Measurements from ENCODE around the gene PTPRO. TPM values are rescaled to one million over a fixed set of nuclear protein-coding genes. Genes with fewer than 3 reads are reported as not detected.

The PTPRO gene
- polyA plus RNA-seq, 2 of the 4 experiments (the other 2 are of a cell fraction), result 0.04 TPM; not detected in 1

GRCh38 chr12:15528666-15529065, 206.4 kb downstream of the PTPRO start:
- Histone ChIP-seq H3K4me3 (no peak overlapping the region), H3K9me3 (no peaks in the 10 kb centered on the region), H3K27ac (no peak overlapping the region), H3K4me1 (peaks cover 5% of the 10 kb centered on the region; the same call in 2 of the 3 replicates), H3K4me2 (no peak overlapping the region)
- ChIA-PET CTCF (interaction anchor here (0.6 to 7.3 kb wide), 6 partner anchors 56 to 699 kb away, joined by 3 to 55 read pairs (median 4); no protein-coding TSS in a partner anchor), POLR2A (no interaction called here)
- peak; percentile 36 for FAIRE-seq
- 86% methylated on average over 2 of the region's 2 CpGs for WGBS (ENCODE audit: missing lambda C conversion rate)
- TF ChIP-seq BHLHE40 (IDR thresholded peaks at IDR 0.05; ENCODE audit: low read depth, low read length) (no peak), SREBF2 (IDR thresholded peaks at IDR 0.05) (no peak), MYC (IDR thresholded peaks at IDR 0.05; ENCODE audit: borderline replicate concordance, low read length) (no peak), HOXB13 (CRISPR knock-in tag; IDR thresholded peaks at IDR 0.05; ENCODE audit: low read depth) (no peak), BCL3 (IDR thresholded peaks at IDR 0.05) (no peak), JUNB (IDR thresholded peaks at IDR 0.05) (no peak), HEYL (CRISPR knock-in tag; IDR thresholded peaks at IDR 0.05) (no peak), FOSL2 (IDR thresholded peaks at IDR 0.05) (no peak), FOSL2 (CRISPR knock-in tag; IDR thresholded peaks at IDR 0.05) (no peak), RARB (CRISPR knock-in tag; IDR thresholded peaks at IDR 0.05) (no peak)
- no peak for DNase-seq (ENCODE audit: low read depth in 1 of 2, low spot score in 1 of 2)
- no peak for ATAC-seq

- no peak overlapping the region; a peak in 1 of 6 replicates for H3K27ac ChIP-seq
- peaks cover 8% of the 10 kb centered on the region; the same call in 2 of the 3 replicates for H3K4me1 ChIP-seq
- ATAC-seq (no peak), DNase-seq (ENCODE audit: low read depth in 1 of 2, low spot score in 1 of 2) (no peak), FAIRE-seq (no peak)
- no peaks in the 10 kb centered on the region for H3K9me3 ChIP-seq
- no peak for TF ChIP-seq KDM5A (IDR thresholded peaks at IDR 0.05)
- no peak for TF ChIP-seq RCOR1 (IDR thresholded peaks at IDR 0.05; ENCODE audit: low read depth, low read length)
- ChIA-PET POLR2A (no interaction called here), CTCF (no interaction called here)
- WGBS (ENCODE audit: missing lambda C conversion rate), result 86% methylated on average over 1 of the region's 1 CpG
- no peak overlapping the region for H3K4me2 ChIP-seq
- no peak overlapping the region for H3K4me3 ChIP-seq
Measured at GRCh38 chr12:15530361-15530760, 208.1 kb downstream of the PTPRO start.

GRCh38 chr12:15532364-15532977, 210.2 kb downstream of the PTPRO start:
- ATAC-seq (peak; percentile 82 to 94), FAIRE-seq (no peak), DNase-seq (ENCODE audit: low read depth in 1 of 2, low spot score in 1 of 2) (peak; percentile 44 to 73)
- CTCF ChIA-PET, result interaction anchor here (0.6 to 6.3 kb wide), 23 partner anchors 8 to 362 kb away, joined by 3 to 61 read pairs (median 4); no protein-coding TSS in a partner anchor
- no peak overlapping the region for H3K4me3 ChIP-seq
- H3K27ac ChIP-seq, result no peak overlapping the region
- peaks cover 3% of the 10 kb centered on the region; the same call in 1 of the 3 replicates for H3K4me1 ChIP-seq
- H3K4me2 ChIP-seq, result no peak overlapping the region
- TF ChIP-seq JUNB (IDR thresholded peaks at IDR 0.05) (no peak), RAD21 (conservative IDR thresholded peaks at IDR 0.05 in 1 of 2, IDR thresholded peaks at IDR 0.05 in 1 of 2) (peak; percentile 81 to 92), MAZ (IDR thresholded peaks at IDR 0.05; ENCODE audit: borderline replicate concordance, low read depth, low read length) (no peak), HEYL (CRISPR knock-in tag; IDR thresholded peaks at IDR 0.05) (no peak), ATOH8 (CRISPR knock-in tag; IDR thresholded peaks at IDR 0.05; ENCODE audit: low read depth) (no peak), USF2 (IDR thresholded peaks at IDR 0.05) (no peak), NPAS2 (CRISPR knock-in tag; IDR thresholded peaks at IDR 0.05; ENCODE audit: borderline replicate concordance) (no peak), ZFP36 (IDR thresholded peaks at IDR 0.05; ENCODE audit: borderline replicate concordance, partially characterized antibody) (no peak), EP300 (IDR thresholded peaks at IDR 0.05) (no peak), RARB (CRISPR knock-in tag; IDR thresholded peaks at IDR 0.05) (no peak), CTCF (IDR thresholded peaks at IDR 0.05) (peak; percentile 71), SMC3 (IDR thresholded peaks at IDR 0.05) (peak; percentile 80), CBX8 (IDR thresholded peaks at IDR 0.05) (no peak), MYC (IDR thresholded peaks at IDR 0.05; ENCODE audit: borderline replicate concordance, low read length) (no peak), CBX2 (IDR thresholded peaks at IDR 0.05; ENCODE audit: borderline replicate concordance, low read depth) (no peak), FOXS1 (CRISPR knock-in tag; IDR thresholded peaks at IDR 0.05) (no peak), ZNF302 (CRISPR knock-in tag; IDR thresholded peaks at IDR 0.05) (no peak)
- WGBS (ENCODE audit: missing lambda C conversion rate), result 24% methylated on average over 3 of the region's 3 CpGs
- no peaks in the 10 kb centered on the region for H3K9me3 ChIP-seq
- POLR2A ChIA-PET, result no interaction called here

Data from A549 (cell line).